NT2/D1 (cell line): ENCODE results near the gene PPARA.
A peak's percentile ranks its signal among the peaks of the same experiment; 100 is the strongest.

Source experiments
- DNase-seq: peaks from one replicate; pipeline ENCODE4 v3.0.0-alpha.2; 2011; ENCODE audit warnings: low read depth, low spot score
- H3K27me3 ChIP-seq: 2 replicates; pipeline ENCODE4 v1.6.0; 2011; ENCODE audit warnings: mild to moderate bottlenecking; ENCODE audit not compliant: insufficient read length, insufficient read depth
- H3K36me3 ChIP-seq: 2 replicates; pipeline ENCODE4 v1.6.1; 2011; ENCODE audit warnings: mild to moderate bottlenecking, low read length, mixed read lengths; ENCODE audit not compliant: insufficient read depth, insufficient read length
- H3K4me1 ChIP-seq: 2 replicates; pipeline ENCODE4 v1.5.1; 2011; ENCODE audit not compliant: insufficient read depth, insufficient read length
- H3K4me3 ChIP-seq: 2 replicates; pipeline ENCODE4 v1.5.1; 2011; ENCODE audit warnings: low read depth; ENCODE audit not compliant: insufficient read length
- H3K9ac ChIP-seq: 2 replicates; pipeline ENCODE4 v1.6.0; 2011; ENCODE audit warnings: low read depth; ENCODE audit not compliant: insufficient read length
- H3K9me3 ChIP-seq: 2 replicates; pipeline ENCODE4 v1.5.1; 2011; ENCODE audit warnings: mild to moderate bottlenecking, low read length; ENCODE audit not compliant: insufficient read depth
- SUZ12 ChIP-seq: IDR thresholded peaks from 2 replicates; pipeline ENCODE4 v1.6.1; 2011; ENCODE audit not compliant: insufficient read length, insufficient read depth; ENCODE audit errors: extremely low read depth
- YY1 ChIP-seq: IDR thresholded peaks from 2 replicates; pipeline ENCODE4 v1.6.1; 2011; ENCODE audit not compliant: insufficient read length, insufficient read depth
- ZNF274 ChIP-seq: IDR thresholded peaks from 2 replicates; pipeline ENCODE4 v1.6.1; 2011; ENCODE audit warnings: mild to moderate bottlenecking, low read depth, low read length

Gene PPARA

GRCh38 chr22:46150034-46150654 lies at the start of gene PPARA:
Gene PPARA (plus strand): TSS chr22:46150526. CDS start chr22:46198384, 47,858 bp downstream.
- Histone ChIP-seq H3K27me3 (peaks cover 50% of the 10 kb centered on the region), H3K36me3 (no peaks in the 10 kb centered on the region), H3K9me3 (no peaks in the 10 kb centered on the region), H3K4me3 (peak within 1 kb of the TSS; percentile 72), H3K9ac (peak within 1 kb of the TSS; percentile 79), H3K4me1 (peaks cover 15% of the 10 kb centered on the region)
- no peak for TF ChIP-seq SUZ12
- TF ChIP-seq ZNF274: no peak
- no peak for TF ChIP-seq YY1
- peak; percentile 23 for DNase-seq

- H3K36me3 ChIP-seq: no peaks in the 10 kb centered on the region
- H3K4me1 ChIP-seq: peaks cover 3% of the 10 kb centered on the region
- no peak overlapping the region for H3K4me3 ChIP-seq
- no peak for DNase-seq
- TF ChIP-seq YY1: no peak
- TF ChIP-seq SUZ12: no peak
- TF ChIP-seq ZNF274: no peak
- no peaks in the 10 kb centered on the region for H3K27me3 ChIP-seq
- H3K9me3 ChIP-seq: no peaks in the 10 kb centered on the region
- no peak overlapping the region for H3K9ac ChIP-seq
These were observed 48.2 kb upstream of the PPARA start for GRCh38 chr22:46102159-46102558.

DNA sequence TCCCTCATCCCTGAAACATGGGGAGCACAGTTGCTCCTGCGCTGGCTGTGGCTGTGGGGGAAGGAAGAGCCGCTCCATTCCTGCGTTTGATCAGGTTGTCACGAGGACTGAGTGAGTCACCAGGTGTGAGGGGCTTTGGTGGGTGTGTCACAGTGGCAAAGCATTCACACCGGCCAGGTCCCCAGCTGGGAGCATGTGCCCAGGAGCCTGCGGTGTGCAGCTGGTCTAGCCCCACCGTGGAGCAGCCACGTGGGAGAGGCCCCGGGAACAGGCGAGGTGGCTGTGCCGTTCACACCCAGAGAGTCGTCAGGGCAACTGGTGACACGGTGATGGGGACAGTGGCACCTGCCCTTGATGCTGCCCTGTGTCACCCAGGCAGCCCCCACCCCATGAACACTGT lies 47.6 kb upstream of the PPARA start:
- no peak for TF ChIP-seq SUZ12
- TF ChIP-seq YY1: no peak
- TF ChIP-seq ZNF274: no peak
- Histone ChIP-seq H3K4me3 (no peak overlapping the region), H3K9me3 (no peaks in the 10 kb centered on the region), H3K27me3 (no peaks in the 10 kb centered on the region), H3K4me1 (peaks cover 5% of the 10 kb centered on the region), H3K9ac (no peak overlapping the region), H3K36me3 (no peaks in the 10 kb centered on the region)
- no peak for DNase-seq

DNA sequence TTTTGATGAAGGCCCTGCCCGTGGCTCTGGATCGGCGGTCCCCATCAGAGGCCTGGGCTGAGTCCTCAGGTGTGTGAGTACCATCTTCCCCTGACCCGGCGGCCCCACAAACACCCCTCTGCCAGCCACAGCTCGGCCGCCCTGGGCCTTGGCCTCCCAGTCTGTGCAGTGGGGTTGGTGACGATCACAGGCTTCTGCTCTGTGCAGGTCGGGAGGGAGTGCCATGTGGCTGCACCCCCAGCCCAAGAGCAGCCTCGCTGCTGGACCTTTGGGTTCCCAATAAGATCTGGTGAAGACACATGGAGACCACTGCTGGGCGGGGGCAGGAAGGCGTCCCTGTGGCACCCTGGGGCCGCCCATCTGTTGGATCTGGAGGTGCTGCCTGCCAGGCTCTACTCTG lies 47.1 kb upstream of the PPARA start:
- DNase-seq: no peak
- Histone ChIP-seq H3K4me3 (no peak overlapping the region), H3K9ac (no peak overlapping the region), H3K36me3 (no peaks in the 10 kb centered on the region), H3K9me3 (no peaks in the 10 kb centered on the region), H3K27me3 (no peaks in the 10 kb centered on the region), H3K4me1 (peaks cover 8% of the 10 kb centered on the region)
- no peak for TF ChIP-seq YY1
- TF ChIP-seq ZNF274: no peak
- no peak for TF ChIP-seq SUZ12

DNA sequence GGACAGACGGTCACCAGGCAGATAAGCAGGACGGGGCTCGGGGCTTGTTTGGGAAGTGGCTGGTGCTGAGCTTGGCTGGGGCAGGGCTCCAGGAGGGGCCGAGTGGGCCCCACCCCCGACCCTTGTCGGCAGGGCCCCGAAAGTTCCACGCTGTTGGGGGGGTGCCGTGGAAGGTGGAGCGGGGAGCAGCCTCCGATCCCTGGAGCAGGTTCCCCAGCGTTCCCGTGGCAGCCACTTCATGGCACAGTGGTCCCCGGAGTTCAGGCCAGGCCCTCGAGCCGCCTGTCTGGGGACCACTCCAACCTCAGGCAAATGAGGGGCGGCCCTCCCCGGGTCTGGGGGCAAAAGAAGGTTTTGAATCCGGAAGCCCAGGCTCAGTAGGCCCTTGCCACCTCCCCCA lies 46.7 kb upstream of the PPARA start:
- H3K9me3 ChIP-seq: no peaks in the 10 kb centered on the region
- H3K4me3 ChIP-seq: no peak overlapping the region
- DNase-seq: no peak
- H3K27me3 ChIP-seq: no peaks in the 10 kb centered on the region
- no peaks in the 10 kb centered on the region for H3K36me3 ChIP-seq
- TF ChIP-seq ZNF274: no peak
- TF ChIP-seq SUZ12: no peak
- no peak for TF ChIP-seq YY1
- no peak overlapping the region for H3K9ac ChIP-seq
- H3K4me1 ChIP-seq: peaks cover 9% of the 10 kb centered on the region

GRCh38 chr22:46104170-46104880 lies 46.0 kb upstream of the PPARA start:
- TF ChIP-seq SUZ12: no peak
- peak; percentile 36 for TF ChIP-seq YY1
- H3K9me3 ChIP-seq: no peaks in the 10 kb centered on the region
- H3K4me1 ChIP-seq: peaks cover 11% of the 10 kb centered on the region
- H3K9ac ChIP-seq: no peak overlapping the region
- H3K36me3 ChIP-seq: no peaks in the 10 kb centered on the region
- H3K4me3 ChIP-seq: no peak overlapping the region
- no peak for DNase-seq
- no peaks in the 10 kb centered on the region for H3K27me3 ChIP-seq

DNA sequence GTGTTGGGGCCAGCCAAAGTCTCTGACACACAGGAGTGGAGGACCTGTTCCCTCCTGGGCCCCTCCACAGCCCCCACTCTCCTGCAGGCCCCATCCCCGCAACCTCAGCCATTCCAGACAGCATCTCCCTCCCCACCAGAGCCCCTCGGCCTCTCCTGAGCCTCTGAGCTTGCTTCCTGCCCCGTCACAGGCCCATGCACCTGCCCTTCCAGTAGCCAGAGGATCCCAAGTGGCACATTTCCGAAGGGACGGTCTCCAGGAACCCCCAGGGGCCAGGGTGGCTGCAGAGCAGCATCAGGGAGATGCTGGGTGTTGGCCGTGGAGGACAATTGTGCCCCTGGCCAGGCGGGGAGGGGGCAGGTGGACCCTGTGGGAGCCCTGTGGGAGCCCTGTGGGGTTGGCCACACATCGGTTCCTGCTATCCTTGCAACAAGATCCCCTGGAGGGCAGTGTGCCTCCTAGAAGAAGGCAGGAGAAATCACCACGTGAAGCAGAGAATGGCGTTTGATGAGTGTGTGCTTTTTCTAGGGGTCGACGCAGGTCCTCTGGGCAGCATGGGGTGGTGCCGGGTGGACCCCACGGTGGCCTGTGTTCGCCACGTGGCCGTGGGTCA lies 45.3 kb upstream of the PPARA start:
- Histone ChIP-seq H3K36me3 (no peaks in the 10 kb centered on the region), H3K4me1 (peaks cover 15% of the 10 kb centered on the region), H3K27me3 (no peaks in the 10 kb centered on the region), H3K9me3 (no peaks in the 10 kb centered on the region), H3K9ac (no peak overlapping the region), H3K4me3 (no peak overlapping the region)
- TF ChIP-seq YY1 (no peak), ZNF274 (no peak), SUZ12 (no peak)
- no peak for DNase-seq
